Tibial nerve (tissue), 4 donors: ENCODE results near the gene IDH3G. TPM values are rescaled to one million over a fixed set of nuclear protein-coding genes. Genes with fewer than 3 reads are reported as not detected.
"Not testable (repeated sequence)": the region's sequence is repeated elsewhere in the genome, so short reads cannot be mapped to it uniquely, and the experiment has no call there.

ENCODE experiments used
- DNase-seq, 2 donors: peaks; one replicate each; pipeline ENCODE4 v3.0.0-alpha.2; 2019; ENCODE audit warnings: low spot score in 2 of 2
- H3K27ac ChIP-seq, 4 donors: fragments of 200-600 bp; sonication (generic) in 3 of 4; one replicate each; pipeline ENCODE4 v1.5.1; 2017 to 2019; ENCODE audit warnings: mild to moderate bottlenecking in 1 of 4
- H3K27me3 ChIP-seq, 2 donors: fragments of 200-600 bp; sonication (generic) in 1 of 2; one replicate each; pipeline versions ENCODE4 v1.5.1 to v1.6.0; 2017 to 2019
- H3K36me3 ChIP-seq, 3 donors: fragments of 200-600 bp; sonication (generic); one replicate each; pipeline ENCODE4 v1.5.1; 2018 to 2019
- H3K4me1 ChIP-seq, 4 donors: fragments of 200-600 bp; sonication (generic) in 3 of 4; one replicate each; pipeline ENCODE4 v1.5.1; 2017 to 2019
- H3K4me3 ChIP-seq, 4 donors: fragments of 200-600 bp; sonication (generic) in 3 of 4; one replicate each; pipeline ENCODE4 v1.5.1; 2017 to 2019; ENCODE audit warnings: mild to moderate bottlenecking in 1 of 4, moderate library complexity in 1 of 4
- H3K9me3 ChIP-seq, 4 donors: fragments of 200-600 bp; sonication (generic) in 3 of 4; one replicate each; pipeline ENCODE4 v1.5.1; 2017 to 2019
- CTCF ChIP-seq, 5 experiments: fragments of 200-600 bp in 3 of 5; fragments of 450-650 bp in 2 of 5; sonication (generic) in 3 of 5; IDR thresholded peaks; one replicate each; pipeline ENCODE4 v1.5.1; 2016 to 2019; ENCODE audit warnings: antibody characterized with exemption in 5 of 5, mild to moderate bottlenecking in 3 of 5, moderate library complexity in 2 of 5
- EP300 ChIP-seq, 2 donors: sonication (generic); formaldehyde crosslinking; IDR thresholded peaks; one replicate each; pipeline ENCODE4 v1.6.1; 2017; ENCODE audit warnings: antibody characterized with exemption in 2 of 2, mild to moderate bottlenecking in 1 of 2
- POLR2A ChIP-seq, 2 donors: fragments of 450-650 bp; IDR thresholded peaks; one replicate each; pipeline ENCODE4 v1.6.1; 2017; ENCODE audit warnings: antibody characterized with exemption in 2 of 2, mild to moderate bottlenecking in 2 of 2, moderate library complexity in 2 of 2
- WGBS, 2 donors: methylation state at CpG; one replicate each; pipeline ENCODE4 v1.1.5; 2018; 5-methylcytosine and 5-hydroxymethylcytosine counted together
- total RNA-seq, 4 donors: library from RNA; depleted of rRNA; stranded (reverse); fragments of >200 nt; gene quantifications; one replicate each; pipeline ENCODE4 v1.1.0, GENCODE V29; 2016

Gene IDH3G
- total RNA-seq, 4 donors from 2014 or later: 48.9 to 101 (median 83.2) TPM

DNA sequence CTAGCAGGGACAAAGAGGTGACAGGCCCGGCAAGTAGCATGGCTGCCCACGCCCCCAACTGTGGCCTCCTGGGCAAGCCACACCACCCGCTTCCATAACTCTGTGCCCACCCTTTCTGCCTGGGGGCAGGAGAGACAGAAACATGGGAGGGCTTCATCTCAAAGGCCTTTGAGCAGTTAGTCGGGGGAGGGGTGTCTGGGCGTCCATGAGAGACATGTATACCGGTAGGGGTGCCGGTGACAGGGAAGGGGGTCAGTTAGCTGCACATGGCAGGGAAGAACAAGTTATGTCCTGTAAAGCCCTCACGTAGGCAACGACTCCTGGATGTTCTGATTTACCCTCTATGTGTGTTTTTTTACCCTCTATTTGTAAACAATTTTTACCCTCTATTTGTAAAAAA, 26.9 kb upstream of the IDH3G start:
- H3K9me3 ChIP-seq: no peaks in the 10 kb centered on the region
- TF ChIP-seq POLR2A (IDR thresholded peaks at IDR 0.05): no peak
- no peak for TF ChIP-seq CTCF (IDR thresholded peaks at IDR 0.05)
- TF ChIP-seq EP300 (IDR thresholded peaks at IDR 0.05): no peak
- no peak for DNase-seq
- no peak overlapping the region for H3K27ac ChIP-seq
- H3K27me3 ChIP-seq: peaks cover 0 to 31% of the 10 kb centered on the region in 2 donors
- H3K36me3 ChIP-seq: no peaks in the 10 kb centered on the region
- no peak overlapping the region for H3K4me3 ChIP-seq
- H3K4me1 ChIP-seq: peaks cover 0 to 10% (median 0%) of the 10 kb centered on the region in 4 donors
- WGBS, 2 donors: 71 to 78% methylated on average over 9 of the region's 9 CpGs

DNA sequence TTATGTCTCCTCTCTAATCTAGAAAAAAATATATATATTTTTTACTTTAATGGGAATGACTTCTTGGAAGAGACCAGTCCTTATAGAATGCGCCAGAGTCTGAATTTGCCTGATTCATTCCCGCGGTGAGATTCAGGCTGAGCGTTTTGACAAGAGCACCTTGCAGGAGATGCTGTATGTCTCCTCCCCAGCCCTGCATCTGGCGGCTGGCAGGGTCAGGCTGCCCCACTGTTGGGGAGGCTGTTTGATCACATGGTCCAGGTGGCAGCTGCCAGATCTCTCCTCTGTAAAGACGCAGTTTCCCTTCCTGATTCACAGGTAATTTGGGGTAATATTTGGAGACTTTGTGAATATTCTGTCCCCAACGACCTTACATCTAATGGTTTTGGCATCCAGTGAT, 26.4 kb upstream of the IDH3G start:
- no peak overlapping the region for H3K27ac ChIP-seq
- no peak for DNase-seq

DNA sequence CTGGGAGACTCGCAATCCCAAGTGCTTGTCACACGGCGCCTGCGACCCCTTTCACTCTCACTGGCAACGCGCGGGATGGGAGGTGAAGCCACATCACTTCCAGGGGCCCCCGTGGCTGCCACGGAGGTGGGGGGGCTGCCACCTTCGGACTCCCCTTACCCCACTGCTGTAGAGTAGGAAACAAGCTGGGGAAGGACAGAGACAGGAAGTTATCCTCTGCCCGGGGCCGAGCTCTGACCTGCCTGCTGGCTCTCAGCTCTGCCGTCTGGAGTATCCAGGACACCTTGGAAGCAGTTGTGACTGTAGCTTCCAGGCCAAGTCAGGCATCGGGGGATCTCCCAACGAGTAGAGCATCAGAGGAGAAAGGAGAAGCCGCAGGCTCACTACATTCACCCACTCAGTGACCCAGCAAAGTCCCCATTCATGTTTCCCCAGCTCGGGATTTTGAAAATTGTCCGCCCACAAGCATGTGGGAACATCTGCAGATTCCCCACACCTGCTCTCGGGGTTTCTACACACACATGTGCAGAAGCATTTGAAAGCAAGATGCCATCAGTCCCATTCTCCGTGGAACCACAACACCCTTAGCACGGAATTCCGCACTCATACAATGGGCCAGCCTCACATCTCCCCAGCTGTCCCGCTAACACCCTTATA, 25.3 kb upstream of the IDH3G start:
- Histone ChIP-seq H3K9me3 (no peaks in the 10 kb centered on the region), H3K27ac (peak overlapping the region in 1 of 4 donors; percentile 56), H3K36me3 (no peaks in the 10 kb centered on the region), H3K4me1 (peaks cover 0 to 10% (median 0%) of the 10 kb centered on the region in 4 donors), H3K4me3 (peak overlapping the region; percentile 28 to 53 (median 31)), H3K27me3 (peaks cover 0 to 27% of the 10 kb centered on the region in 2 donors)
- 54 to 60% methylated on average over 10 to 21 of the region's 23 CpGs for WGBS, 2 donors
- TF ChIP-seq EP300 (IDR thresholded peaks at IDR 0.05) (no peak), POLR2A (IDR thresholded peaks at IDR 0.05) (no peak), CTCF (IDR thresholded peaks at IDR 0.05) (no peak)
- DNase-seq: no peak

More for the DNA sequence above, 26.4 kb upstream of the IDH3G start:
- H3K9me3 ChIP-seq: no peaks in the 10 kb centered on the region
- peaks cover 0 to 31% of the 10 kb centered on the region in 2 donors for H3K27me3 ChIP-seq
- no peaks in the 10 kb centered on the region for H3K36me3 ChIP-seq
- H3K4me1 ChIP-seq: peaks cover 0 to 10% (median 0%) of the 10 kb centered on the region in 4 donors
- H3K4me3 ChIP-seq: no peak overlapping the region
- 84 to 85% methylated on average over 7 of the region's 7 CpGs for WGBS, 2 donors
- TF ChIP-seq POLR2A (IDR thresholded peaks at IDR 0.05) (no peak), CTCF (IDR thresholded peaks at IDR 0.05) (no peak), EP300 (IDR thresholded peaks at IDR 0.05) (no peak)

DNA sequence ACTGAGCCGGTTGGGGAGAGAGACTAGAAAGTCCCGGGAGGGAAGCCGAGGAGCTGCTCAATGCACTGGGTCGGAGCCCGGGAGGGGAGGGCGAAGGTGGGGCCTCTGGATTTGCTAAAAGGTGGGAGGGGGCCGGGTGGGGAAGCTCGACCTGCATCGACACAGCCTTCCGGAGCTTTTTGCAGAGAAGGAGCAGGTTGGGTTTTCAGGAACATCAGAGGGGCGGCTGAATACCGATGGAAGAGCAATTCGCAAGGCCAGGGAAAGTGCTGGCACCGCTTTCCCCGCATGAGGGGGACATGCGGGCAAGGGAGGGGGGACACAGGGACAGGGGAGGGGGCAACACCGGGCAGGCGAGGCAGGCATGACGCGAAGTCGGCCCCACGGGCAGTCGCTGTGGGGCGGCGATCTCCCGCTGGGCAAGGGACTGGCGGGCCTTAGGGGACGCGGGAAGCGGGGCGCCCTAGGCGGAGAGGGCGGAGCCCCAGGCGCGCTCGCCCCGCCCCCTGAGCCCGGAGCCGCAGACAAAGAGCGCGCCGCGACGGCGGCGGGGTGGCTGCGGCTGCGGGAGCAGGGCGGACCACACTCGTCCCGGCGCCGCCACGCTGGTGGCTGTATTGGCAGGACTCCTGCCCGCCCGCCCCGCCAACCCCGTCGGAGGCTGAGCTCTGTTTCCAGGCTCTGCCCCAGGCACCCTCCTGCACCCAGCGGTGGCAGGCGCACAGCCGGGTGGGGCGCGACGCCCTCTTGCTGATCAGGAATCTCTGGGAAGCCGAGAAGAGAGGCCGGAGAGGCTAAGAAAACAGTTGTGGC, 24.6 kb upstream of the IDH3G start:
- no peaks in the 10 kb centered on the region for H3K36me3 ChIP-seq
- TF ChIP-seq CTCF (IDR thresholded peaks at IDR 0.05) (no peak), POLR2A (IDR thresholded peaks at IDR 0.05) (no peak), EP300 (IDR thresholded peaks at IDR 0.05) (no peak)
- H3K9me3 ChIP-seq: no peaks in the 10 kb centered on the region
- peaks cover 0 to 20% of the 10 kb centered on the region in 2 donors for H3K27me3 ChIP-seq
- DNase-seq: no peak
- peaks cover 0 to 10% (median 0%) of the 10 kb centered on the region in 4 donors for H3K4me1 ChIP-seq
- peak overlapping the region; percentile 28 to 53 (median 31) for H3K4me3 ChIP-seq
- H3K27ac ChIP-seq: peak overlapping the region in 2 of 4 donors; percentile 8 to 56
- 20 to 22% methylated on average over 15 to 39 of the region's 67 CpGs for WGBS, 2 donors

DNA sequence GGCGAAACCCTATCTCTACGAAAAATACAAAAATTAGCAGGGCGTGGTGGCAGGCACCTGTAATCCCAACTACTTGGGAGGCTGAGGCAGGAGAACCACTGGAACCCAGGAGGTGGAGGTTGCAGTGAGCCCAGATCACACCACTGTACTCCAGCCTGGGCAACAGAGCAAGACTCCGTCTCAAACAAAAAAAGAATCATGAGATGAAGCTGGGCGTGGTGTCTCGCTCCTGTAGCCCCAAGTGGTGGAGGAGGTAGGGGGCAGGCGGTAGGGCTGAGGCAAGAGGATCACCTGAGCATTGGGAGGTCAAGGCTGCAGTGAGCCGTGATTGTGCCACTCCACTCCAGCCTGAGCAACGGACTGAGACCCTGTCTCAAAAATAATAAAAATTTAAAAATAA, 23.9 kb upstream of the IDH3G start:
- H3K9me3 ChIP-seq, H3K36me3 ChIP-seq, H3K4me3 ChIP-seq, DNase-seq, H3K27ac ChIP-seq: not testable (repeated sequence)
- Histone ChIP-seq H3K4me1 (peaks cover 0 to 10% (median 0%) of the 10 kb centered on the region in 4 donors), H3K27me3 (peaks cover 0 to 16% of the 10 kb centered on the region in 2 donors)
- WGBS, 2 donors: 93% methylated on average over 8 to 9 of the region's 9 CpGs
